Activated CD4-positive, alpha-beta T cell treated with anti-CD3 and anti-CD28 coated beads for 24 hours (primary cell): ENCODE measurements around the gene ETV1.
"Not testable (repeated sequence)": the region's sequence is repeated elsewhere in the genome, so short reads cannot be mapped to it uniquely, and the experiment has no call there.

Source experiments
- DNase-seq, 2 donors: peaks; one replicate each; pipeline ENCODE4 v3.0.0-alpha.2; 2020; ENCODE audit warnings: low read depth in 2 of 2

The ETV1 gene

DNA sequence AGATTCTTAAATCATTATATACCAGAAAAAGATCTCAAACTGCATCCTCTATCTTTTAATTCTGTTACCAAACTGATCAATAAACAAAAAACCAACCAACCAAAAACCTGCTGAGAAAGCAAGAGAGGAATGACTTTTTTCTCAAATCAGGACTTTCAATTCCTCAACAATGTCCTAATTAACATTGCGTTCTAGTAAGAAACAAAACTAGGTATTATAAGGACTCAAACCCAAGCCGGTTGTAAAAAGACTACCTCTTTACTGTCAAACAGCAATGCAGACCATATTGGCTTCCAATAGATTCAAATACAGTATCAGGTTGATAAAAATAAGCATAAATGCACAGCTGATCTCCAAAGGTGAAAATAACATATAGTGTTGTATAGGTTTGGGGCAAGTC is 57.3 kb downstream of the ETV1 start:
- DNase-seq, result no peak

DNA sequence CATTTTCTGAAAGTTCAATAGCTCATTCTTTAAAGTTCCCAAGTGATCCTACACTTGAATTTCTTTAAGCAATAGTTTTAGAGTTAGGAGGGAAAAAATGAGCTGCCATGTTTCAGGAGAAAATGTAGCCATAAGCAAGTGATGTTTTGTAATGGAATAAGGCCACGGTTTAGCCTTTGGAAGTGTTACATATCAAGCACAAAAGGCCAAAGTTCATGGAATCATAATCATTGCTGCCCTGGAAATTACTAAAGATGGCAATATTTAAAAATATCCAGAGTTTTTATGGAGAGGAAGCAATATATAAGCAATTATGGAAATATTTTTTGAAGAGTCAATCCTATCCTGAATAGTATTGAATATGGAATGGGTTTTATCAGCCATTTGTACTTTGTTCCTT is 68.4 kb downstream of the ETV1 start:
- no peak for DNase-seq

DNA sequence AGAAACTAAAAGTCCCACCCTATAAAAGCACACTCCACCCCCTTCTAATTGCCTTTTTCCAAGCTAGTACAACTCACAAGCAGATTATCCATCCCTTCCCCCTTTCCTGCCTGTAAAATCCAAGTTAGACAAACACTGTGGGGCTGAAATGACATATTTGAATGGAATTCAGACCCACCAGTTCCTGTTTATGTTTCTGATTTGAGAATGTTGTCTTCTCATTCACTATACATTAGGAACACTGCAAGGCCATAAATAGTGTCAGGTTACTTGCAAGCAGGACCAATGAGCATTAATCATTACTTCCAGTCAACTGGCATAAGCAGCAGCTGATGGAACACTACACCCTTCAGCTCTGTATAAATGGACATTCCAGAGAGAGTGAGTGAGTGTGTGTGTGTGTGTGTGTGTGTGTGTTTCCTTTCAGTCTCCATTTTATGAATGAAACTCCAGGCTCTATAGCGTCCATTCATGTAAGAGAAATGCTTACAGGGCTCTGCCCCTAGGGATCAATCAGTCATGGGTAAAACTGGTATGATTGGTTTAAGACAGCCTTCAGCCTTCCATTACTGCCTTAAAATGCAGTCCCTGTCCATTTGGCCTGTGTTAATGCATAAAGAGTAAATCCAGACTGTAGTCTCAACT is 69.3 kb downstream of the ETV1 start:
- DNase-seq, result no peak

DNA sequence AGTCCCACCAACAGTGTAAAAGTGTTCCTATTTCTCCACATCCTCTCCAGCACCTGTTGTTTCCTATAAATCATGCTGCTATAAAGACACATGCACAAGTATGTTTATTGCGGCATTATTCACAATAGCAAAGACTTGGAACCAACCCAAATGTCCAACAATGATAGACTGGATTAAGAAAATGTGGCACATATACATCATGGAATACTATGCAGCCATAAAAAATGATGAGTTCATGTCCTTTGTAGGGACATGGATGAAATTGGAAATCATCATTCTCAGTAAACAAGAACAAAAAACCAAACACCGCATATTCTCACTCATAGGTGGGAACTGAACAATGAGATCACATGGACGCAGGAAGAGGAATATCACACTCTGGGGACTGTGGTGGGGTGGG is 71.1 kb downstream of the ETV1 start:
- not testable (repeated sequence) for DNase-seq

DNA sequence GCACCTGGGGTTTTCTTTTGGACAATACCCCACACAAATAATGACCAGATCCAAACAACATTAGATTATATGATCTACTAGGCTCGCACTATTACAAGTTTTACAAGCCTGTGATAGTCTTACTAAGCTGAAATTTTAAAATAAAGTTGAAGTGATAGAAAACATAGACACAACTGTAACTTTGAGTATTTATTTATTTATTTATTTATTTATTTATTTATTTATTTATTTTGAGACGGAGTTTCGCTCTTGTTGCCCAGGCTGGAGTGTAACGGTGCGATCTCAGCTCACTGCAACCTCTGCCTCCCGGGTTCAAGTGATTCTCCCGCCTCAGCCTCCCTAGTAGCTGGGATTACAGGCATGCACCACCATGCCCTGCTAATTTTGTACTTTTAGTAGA is 72.4 kb downstream of the ETV1 start:
- not testable (repeated sequence) for DNase-seq

DNA sequence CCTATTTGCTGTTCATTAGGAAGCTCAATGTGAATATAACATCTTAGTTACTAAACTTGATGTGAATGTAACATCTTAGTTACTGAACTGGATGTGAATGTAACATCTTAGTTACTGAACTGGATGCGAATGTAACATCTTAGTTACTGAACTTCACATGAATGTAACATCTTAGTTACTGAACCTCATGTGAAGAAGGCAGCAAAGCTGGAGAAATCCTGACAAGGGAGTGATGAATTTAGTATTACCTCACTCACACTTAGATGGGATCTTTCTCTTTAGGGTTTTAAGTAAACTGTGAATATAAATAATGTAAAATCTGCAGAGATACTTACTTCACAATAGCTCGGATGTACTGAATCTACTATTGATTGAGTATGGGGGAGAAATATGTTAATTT is 73.6 kb downstream of the ETV1 start:
- no peak for DNase-seq

DNA sequence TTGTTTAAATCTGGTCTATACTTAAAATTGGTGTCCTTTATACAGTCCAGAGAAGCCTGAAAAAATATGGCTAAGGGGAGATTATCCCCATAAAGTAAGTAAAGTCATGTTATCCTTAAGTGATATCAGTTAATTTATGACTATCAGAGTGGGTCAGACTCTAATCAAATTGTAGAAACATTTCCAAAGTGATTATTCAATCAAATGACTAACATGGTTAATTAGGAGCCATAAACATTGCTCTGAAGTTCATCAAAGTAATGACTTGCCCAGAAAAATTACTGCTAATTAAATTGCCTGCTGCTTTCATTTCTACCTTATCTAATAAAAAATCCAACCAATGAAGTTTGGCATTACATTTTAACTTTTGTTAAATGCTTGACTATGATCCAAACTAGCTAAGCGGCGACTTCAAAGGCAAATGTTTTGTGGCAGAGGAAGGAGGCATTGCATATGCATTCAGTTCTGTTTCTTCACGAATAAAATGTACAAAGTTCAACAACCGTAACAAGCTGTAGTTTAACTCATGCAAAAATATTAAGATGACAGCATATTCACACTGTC is 76.7 kb downstream of the ETV1 start:
- no peak for DNase-seq

DNA sequence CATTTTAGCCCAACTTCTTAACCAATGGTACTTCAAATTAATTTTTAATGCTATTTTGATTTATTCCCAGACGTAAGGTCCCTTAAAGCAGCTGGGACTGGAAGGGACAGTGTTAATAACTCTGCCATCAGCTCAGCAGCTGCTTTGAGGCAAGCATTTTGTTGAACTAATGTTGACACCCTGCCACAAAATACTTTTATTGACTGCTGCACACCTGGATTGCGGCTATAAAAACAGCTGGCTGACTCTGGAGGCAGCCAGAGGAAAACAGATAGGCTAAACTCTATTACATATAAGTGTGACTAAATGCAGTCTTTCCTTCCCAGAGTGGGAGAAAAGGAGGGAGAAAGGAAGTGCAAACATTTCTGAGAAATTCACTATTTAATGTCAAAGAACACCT is 77.6 kb downstream of the ETV1 start:
- no peak for DNase-seq

DNA sequence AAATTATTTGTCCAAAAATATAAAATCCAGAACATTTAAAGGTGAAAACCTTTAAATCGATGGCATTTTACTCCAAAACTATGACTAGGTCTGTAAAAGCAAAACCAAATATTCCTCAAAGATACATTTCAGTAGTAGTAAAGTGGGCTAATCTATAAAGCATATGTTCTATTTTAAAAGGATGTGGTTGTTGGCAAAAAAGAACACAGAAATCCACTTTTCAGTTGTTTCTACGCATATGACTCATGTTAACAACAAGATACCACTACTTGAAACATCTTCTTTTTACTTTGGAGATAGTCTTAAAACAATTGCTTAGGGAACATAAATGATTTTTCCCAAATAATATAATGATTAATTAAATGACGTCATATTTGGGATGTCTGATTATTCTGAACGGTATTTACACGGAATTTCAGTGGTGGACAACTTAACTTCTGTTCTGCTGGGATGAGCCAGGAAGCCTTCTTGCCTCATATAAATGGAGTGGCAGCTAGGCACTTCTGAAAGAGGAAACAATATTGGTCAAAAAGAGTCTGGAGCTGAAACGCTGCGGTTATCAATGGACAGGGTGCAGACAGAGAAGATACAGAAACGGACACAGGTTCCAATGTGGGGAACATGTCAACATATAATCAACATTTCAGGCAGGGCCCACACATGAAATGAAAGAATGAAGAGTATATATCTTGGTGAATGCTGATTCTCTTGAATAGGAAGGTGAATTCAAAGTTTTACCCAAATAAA is 78.5 kb downstream of the ETV1 start:
- DNase-seq, result no peak

DNA sequence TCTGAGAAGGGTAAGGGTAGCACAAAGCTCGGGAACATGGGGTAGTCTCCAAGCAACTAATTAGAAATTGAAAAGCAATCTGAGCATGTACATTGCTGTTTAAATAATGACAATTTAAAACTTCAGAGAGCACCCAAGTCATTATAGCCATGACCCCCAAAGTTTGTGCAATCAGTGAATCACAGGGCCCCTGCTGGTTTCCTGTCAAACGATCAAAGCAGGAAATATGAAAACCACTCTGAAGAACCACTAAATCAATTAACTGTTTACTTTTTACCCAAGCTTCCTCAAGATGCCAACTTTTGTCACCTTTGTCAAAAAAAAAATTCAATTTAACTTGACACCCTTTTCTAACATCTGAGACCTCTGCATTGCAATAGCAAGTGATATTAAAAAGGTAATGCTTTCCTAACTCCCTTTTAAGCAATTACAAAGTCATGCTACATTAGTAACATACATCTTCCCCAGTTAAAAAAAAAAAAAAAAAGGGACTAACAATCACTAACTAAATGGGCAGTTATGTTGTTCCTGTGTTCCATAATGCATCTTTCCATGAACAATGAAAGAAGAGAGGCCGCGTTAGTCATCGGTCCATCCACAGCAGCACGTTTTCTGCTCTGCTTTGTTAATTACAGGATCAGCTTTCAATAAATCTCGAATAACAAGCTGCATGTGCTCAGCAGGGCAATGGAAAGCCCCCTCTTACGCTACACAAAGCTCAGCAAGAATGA is 80.6 kb downstream of the ETV1 start:
- DNase-seq, result no peak

DNA sequence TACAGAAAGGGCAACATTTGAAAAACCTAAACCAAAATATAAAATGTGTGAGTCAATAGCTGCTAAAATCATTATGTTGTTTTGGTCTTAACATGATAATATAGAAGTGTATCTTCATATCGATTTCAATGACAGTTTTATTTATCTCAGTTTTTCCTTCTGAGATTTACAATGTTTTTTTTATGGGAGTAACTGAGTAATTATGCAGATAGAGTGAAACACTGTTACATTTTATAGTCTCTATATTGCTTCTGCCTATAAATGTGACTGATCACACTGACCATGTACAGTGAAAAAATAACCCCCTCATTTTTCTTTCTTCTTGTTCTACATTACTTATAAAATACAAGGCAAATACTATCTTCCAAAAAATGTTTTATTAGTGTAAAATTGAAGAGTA is 81.6 kb downstream of the ETV1 start:
- no peak for DNase-seq

DNA sequence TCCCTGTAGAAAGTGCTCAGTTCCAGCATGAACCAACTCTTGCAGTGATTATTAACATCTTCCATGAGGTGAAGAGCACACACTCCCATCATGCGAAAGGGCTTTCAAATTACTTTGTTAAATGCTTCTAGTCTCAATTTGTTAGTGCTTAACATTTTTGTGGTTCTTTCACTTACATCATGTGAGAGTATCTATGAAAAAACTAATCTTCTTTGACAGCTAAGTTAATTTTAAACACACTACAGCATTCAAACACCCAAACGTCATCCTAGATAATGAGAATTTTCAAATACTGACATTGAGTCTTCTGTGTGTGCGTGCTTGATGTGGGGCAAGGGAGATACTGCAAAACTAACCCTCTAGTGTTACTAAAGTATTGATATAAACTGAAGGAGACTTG is 84.8 kb downstream of the ETV1 start:
- DNase-seq, result no peak

DNA sequence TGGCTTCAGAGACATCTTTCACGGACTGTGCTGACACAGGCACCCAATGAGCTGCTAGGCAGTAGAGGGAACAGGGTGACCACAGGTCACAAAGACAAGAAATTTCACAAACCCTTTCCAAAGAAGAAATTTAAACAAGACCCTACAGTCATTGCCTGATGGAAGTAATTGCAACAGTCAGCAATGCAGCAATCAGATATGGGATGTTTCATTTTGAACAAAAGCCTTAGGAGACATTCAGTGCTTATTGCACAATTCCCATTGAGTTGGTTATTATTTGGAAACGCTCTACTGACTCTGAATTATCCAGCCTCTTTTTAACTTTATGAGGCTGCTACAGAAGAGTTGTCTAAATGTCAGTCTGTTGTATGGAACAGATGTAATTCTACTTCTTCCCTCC is 85.5 kb downstream of the ETV1 start:
- no peak for DNase-seq

DNA sequence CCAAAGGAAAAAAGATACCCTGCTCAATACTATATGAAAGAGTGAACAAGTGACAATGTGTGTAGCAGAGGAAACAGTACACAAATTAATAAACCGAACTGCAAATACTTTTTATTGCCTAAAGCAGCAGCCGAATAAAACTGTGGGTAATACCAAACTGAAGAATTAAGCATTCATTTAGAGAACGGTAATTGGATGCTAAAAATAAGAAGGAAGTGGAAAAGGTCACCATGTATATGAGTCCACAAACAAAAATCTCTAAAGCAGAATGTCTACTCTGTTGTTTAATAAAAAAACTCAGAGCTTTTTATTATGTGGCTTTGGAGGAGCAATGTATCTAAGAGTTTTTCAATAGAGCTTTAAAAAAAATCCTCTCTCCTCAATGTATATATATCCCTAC is 87.9 kb downstream of the ETV1 start:
- DNase-seq, result no peak

DNA sequence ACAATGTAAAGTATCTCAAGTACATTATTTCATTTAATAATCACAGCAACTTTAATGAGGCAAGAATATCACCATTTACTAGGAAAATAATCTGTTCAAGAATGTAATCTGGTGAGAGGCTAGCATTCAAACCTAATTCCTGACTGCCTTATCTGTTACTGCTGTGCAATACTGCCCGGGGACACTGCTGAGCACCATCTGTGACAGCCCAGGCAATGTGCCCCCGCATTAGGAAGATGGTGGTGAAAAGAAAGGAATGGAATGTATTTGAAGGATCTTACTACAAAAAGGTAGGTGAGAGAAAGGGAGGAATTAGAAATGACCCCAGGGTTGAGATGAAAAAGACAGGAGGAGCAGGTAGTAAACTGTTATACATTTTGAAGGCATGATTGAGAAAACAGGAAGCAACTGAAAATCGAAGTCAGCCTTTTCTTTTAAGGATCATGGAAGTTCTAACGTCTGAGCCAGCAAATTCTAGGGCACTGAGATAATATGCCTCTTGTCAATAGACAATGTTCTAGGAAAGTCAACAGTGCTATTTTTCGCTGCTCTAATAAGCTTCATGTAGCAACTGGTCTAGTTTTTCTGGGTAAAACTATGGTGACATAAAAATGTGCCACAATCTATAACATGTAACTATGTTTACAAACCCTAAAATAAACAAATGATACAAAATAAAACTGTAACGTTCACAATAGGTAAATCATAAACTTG is 90.4 kb downstream of the ETV1 start:
- DNase-seq, result no peak

DNA sequence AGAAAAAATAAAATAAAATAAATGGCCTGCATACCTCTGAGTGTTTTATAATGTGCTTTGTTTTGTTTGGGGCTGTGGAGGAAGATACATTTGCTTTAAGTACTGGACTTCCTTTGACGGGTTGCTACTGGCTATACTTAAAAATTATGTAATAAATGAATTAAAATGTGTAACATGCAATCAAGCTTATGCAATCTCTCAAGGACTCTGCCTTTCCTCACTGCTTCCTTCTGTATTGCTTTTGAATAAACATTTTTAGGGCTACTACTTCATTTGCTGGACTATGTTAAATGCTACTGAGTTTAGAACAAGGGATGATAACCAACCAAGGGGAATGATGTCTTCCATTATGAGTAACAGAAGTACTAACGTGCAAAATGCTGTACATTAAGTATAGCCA is 91.6 kb downstream of the ETV1 start:
- no peak for DNase-seq

DNA sequence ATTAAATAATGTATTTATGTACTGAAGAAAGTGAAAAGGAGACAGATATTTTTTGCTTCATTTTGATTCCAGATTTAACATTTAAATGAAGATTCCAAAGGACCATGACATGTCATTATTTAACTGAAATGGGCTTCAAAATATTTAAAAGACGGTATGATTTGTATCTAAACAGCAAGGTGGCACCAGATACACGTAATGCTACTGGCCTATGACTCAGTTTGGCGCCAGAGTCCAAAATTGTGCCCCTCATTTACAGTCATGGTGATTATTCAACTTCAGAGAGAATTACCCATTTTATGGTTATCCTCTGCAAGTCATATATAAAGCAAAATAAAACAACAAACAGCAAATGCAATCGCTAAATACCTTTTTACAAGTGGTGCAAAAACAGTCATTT is 94.5 kb downstream of the ETV1 start:
- no peak for DNase-seq

DNA sequence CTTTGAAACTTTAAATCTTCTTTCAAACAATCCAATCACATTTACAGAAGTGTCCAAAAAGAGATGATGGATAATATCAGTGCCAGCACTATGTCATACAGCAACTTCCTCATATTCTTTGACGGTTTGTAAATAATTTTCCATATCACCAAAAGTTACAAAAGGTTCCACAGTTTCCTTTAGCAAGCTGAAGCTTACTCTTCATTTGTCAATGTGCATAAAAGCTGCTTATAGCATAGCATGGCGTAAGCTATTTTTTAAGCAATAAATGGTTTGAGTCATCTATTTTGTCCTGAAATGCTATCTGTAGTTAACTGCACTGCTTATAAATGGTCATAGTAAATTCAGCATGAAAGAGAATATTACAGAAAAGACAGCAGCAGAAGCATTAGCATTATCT is 95.1 kb downstream of the ETV1 start:
- DNase-seq, result no peak

DNA sequence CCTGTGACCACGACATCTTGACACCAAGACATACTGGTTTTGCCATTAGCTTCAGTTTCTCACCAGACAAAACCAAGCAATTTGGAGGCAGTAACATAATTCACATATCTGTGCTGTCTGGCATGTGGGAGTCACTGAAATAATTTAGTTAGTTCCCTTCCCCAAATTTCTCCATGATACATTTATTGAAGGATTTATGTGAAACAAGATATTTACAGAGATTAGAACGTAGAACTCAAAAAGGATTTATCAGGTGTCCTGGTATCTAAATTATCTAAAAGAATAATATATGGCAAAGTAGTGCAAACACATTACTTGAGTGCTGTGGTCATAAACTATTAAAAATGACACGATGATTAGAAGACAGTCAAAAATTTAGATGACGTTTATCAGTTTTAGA is 98.7 kb downstream of the ETV1 start:
- no peak for DNase-seq

DNA sequence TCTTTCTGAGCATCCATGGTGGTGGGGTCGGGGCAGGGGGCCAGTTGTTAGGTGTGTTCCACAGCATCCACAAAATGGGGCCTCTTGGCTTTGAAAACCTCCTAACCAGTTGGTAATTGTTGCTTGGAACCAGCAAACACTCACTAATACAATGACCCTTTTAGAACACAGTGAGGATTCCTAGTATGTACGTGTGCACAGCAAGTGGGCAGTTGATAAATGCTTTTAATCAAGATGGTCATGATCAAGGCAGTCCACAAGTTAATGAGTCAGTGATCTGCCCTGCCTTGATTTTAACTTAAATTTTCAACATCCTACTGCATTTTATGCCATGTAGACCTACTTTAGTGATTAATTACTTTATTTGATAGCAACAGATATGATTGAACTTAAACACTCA is 103.1 kb downstream of the ETV1 start:
- no peak for DNase-seq

DNA sequence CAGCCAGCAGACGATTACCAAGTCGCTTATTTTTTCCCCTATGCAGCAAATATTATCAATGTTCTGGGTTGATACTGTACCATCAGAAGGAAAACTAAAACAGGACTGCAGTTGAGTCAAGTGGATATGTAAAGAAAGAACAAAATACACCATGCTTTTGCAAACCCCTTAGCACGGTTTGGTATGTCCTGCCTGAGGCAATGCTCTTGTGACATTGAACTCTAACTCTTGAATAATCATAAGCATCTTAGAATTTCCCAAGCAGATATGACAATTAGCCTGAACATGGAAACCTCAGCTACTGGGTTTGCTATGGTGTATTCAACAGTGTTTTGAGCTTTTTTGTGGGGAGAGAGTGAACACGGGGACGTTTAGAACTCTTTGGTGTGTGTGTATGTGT is 107.4 kb downstream of the ETV1 start:
- DNase-seq, result no peak

DNA sequence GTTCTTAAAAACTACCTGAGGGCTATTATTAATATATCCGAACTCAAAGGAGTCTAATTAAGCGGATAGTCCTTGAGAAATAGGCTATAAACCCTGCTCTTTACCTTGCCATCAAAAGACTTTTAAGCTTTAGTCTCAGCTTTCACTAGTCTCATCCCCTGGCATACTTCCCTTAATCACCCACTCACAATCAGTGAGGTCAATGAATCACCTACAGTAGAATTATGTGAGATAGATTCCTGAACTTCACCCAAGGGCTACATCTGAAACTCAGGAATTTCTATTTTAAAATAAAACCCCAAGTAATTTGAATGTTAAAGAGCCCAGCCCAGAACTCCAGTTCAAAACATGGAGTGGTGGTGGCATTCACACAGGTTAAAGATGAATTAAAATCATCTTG is 108.7 kb downstream of the ETV1 start:
- DNase-seq, result no peak
